SK-N-MC (cell line): ENCODE results near the gene PYY.
"Not testable (repeated sequence)": the region's sequence is repeated elsewhere in the genome, so short reads cannot be mapped to it uniquely, and the experiment has no call there.

Source experiments
- EZH2 ChIP-seq: fragments of 200-600 bp; sonication (generic); IDR thresholded peaks from one replicate; pipeline ENCODE4 v1.6.1; 2017; ENCODE audit warnings: antibody characterized with exemption
- POLR2AphosphoS5 ChIP-seq: IDR thresholded peaks from 2 replicates; pipeline ENCODE4 v1.6.1; 2012; ENCODE audit warnings: mild to moderate bottlenecking, low read depth, low read length, borderline replicate concordance

GRCh38 chr17:43997180-43997579 lies 43.4 kb upstream of the PYY start:
- TF ChIP-seq POLR2AphosphoS5, EZH2: not testable (repeated sequence)
